22Rv1 (cell line): ENCODE measurements around the gene DNAJC2.
"Not testable (repeated sequence)": the region's sequence is repeated elsewhere in the genome, so short reads cannot be mapped to it uniquely, and the experiment has no call there.

Experiments
- H3K27ac ChIP-seq: fragments of 450-650 bp; 2 replicates; pipeline ENCODE4 v1.5.1; 2017
- TF ChIP-seq, protein P1 (sequence below): fragments of 450-650 bp; IDR thresholded peaks from 2 replicates; pipeline ENCODE4 v1.5.1; 2017; ENCODE audit warnings: mild to moderate bottlenecking

DNAJC2 gene

DNA sequence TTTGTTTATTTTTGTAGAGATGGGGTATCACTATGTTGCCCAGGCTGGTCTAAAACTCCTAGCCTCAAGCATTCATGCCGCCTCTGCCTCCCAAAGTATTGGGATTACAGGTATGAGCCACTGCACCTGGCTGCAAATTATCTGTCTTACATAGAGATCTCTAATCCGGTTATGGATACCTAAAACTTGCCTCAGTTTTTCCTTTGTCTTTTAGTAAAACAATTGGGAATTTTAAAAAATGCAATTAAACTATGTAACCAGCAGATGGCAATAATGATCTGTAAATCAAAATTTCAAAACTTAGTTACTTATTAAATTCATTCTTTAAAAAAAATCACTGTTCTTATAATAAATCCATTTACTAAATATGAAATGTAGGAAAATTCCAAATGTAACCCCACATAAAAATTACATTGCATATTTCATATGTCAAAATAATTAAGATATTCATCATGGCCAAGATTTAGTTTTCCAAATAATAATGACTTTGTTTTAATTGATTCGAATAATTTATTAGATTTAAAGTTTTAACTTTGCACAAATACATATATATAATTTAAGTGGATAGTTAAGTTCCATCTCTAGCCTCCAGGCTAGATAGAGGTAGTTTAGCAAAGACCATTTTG is 61.7 kb downstream of the DNAJC2 start:
- TF ChIP-seq, protein P1, sequence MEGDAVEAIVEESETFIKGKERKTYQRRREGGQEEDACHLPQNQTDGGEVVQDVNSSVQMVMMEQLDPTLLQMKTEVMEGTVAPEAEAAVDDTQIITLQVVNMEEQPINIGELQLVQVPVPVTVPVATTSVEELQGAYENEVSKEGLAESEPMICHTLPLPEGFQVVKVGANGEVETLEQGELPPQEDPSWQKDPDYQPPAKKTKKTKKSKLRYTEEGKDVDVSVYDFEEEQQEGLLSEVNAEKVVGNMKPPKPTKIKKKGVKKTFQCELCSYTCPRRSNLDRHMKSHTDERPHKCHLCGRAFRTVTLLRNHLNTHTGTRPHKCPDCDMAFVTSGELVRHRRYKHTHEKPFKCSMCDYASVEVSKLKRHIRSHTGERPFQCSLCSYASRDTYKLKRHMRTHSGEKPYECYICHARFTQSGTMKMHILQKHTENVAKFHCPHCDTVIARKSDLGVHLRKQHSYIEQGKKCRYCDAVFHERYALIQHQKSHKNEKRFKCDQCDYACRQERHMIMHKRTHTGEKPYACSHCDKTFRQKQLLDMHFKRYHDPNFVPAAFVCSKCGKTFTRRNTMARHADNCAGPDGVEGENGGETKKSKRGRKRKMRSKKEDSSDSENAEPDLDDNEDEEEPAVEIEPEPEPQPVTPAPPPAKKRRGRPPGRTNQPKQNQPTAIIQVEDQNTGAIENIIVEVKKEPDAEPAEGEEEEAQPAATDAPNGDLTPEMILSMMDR = peak; percentile 47
- not testable (repeated sequence) for H3K27ac ChIP-seq

DNA sequence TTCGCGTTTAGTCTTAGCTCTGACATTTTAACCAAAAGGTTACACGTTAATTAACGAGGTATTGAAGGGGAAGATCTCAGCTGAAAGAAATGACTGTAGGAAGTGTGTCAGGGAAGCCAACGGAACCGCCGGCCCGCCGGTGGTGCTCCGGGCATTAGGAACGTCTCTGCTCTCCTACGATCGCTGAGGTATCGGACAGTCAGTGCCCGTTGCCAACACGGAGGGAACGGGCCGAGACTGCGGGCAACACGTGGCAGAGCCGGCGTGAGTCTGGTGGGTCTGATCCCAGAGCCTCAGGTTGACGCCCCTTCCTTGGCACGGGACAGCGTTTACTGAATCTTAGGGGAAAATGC is 63.8 kb downstream of the DNAJC2 start:
- H3K27ac ChIP-seq = not testable (repeated sequence)

DNA sequence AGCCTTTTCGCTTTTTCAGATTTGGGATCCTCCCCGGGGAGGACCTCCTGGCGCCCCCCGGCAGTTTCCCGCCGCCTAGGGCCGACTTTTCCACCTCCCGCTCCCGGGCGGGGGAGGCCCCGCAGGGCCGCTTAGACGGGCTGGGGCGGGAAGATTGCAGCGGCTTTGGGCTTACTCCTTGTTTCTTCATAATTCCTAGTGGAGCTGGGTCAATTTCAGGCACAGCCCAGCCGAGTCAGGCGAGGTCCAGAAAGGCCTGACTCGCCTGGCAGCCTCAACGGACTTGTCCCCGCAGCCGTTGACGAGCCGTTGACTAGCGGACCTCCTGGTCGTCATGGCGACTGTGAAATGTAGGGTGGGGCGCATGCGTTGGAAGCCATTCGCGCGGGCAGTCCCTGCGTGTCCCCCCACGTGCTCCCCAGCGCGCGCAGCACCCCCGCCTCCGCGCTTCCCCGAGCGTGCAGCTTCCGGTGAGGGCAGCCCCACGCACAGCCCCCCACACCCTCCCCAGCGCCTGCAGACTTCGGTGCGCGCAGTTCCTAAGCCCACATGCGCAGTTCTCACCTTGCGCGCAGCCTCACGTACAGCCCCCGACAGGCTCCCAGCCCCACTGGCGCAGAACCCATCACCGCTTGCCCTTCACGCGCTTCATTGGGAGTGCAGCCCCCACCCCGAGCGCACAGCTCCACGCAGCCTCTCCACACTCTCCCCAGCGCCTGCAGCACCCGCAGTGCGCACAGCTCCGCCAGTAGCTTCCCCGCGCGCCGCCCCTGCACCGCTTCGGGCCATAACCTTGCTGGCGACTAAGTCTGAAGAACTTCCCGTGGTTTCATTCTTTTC is 64.4 kb downstream of the DNAJC2 start:
- not testable (repeated sequence) for H3K27ac ChIP-seq

DNA sequence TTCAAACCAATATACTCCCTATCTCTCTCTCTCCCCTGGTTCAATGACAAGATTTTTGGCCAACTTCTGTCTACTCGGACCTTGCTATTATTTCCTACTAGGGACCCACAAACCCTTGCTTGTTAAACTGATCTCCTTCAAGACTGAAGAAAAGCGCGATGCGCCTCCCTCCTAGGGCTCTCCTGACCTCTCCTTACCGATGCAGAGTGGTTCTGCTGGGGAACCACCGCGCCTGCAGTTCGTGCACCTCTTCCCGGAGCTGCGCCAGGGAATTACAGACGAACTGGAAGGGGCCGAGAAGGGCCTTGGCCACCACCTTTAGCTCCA is 65.0 kb downstream of the DNAJC2 start:
- not testable (repeated sequence) for H3K27ac ChIP-seq

DNA sequence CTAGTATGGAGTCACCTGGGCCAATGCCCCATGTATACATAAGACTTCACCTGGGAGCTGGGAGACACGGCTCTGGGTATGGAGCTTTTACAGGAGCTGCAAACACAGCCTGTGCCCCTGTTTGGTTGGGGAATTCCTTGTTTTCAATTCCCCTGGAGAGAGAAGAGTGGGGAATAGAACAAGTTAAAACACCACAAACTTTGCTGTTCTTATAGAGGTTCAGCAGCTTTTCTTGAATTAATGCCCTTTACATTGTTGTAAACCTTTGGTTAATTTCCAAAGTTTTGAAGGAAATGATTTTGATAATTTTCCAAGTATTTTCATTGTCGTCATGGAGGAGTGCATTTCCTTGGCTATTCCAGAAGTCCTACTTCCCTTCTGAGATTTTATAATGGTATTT is 66.4 kb downstream of the DNAJC2 start:
- not testable (repeated sequence) for H3K27ac ChIP-seq

DNA sequence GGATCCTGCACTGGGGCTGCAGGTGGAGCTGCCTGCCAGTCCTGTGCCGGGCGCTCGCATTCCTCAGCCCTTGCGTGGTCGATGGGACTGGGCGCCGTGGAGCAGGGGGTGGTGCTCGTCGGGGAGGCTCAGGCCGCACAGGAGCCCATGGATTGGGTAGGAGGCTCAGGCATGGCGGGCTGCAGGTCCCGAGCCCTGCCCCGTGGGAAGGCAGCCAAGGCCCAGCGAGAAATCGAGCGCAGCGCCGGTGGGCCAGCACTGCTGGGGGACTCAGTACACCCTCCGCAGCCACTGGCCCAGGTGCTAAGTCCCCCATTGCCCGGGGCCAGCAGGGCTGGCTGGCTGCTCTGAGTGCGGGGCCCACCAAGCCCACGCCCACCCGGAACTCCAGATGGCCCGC is 69.7 kb downstream of the DNAJC2 start:
- not testable (repeated sequence) for H3K27ac ChIP-seq

DNA sequence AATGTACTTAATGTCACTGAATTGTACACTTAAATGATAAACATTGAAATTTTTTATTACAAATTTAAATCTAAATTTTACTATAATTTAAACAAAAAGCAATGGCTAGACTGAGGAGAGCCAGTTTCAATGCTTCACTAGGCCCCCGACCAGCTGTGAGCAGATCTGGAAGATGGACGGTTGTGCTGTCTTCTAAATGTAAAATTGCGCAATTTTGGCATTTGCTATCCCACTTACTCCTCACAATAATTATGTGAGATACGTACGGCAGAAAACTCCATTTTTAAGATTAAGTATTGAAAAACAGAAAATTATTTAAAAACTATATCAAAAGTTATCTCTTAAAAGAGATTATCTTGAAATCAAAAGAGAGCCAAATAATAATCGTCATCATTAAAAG is 71.2 kb downstream of the DNAJC2 start:
- not testable (repeated sequence) for H3K27ac ChIP-seq

DNA sequence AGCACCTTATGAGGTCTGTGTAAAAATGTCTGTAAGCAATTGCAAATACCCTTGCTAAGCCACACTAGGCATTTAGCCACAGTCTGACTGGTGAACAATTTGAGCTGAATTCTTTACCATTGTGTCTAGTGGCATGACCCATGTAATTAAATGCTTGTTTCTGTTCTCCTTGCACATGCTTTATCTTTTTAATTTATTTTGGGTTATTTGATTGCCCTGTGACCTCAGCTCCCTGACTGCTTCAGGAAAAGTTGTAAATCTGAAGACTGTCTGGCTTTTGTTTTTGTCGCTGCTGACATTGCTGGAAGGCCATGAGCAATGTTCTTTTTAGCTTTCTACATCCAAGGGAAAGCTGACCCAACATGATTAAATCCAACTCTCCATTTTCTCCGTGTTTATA is 78.3 kb downstream of the DNAJC2 start:
- not testable (repeated sequence) for H3K27ac ChIP-seq

DNA sequence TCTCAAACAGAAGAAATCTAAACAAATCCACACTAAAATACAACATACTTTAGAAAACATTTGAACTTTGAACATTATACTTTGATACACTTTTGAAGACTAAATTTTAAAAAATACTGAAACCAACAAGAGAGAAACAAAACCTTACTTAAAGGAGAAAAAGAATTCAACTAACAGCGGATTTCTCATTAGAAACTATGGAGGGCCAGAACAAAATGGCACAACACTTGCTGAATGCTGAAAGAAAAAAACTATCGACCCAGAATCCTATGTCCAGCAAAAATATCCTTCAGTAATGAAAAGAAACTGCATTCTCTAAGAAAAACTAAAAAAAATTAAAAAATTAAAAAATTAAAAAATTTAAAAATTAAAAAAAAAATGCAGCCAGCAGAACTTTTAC is 80.5 kb downstream of the DNAJC2 start:
- not testable (repeated sequence) for H3K27ac ChIP-seq
